IMR-90 (cell line): ENCODE measurements around the gene TARS3. TPM values are rescaled to one million over a fixed set of nuclear protein-coding genes. Genes with fewer than 3 reads are reported as not detected.

Experiments used
- ATAC-seq: fragments of 200-7000 bp; cut with Tn5 transposase; 2 replicates; pipeline ENCODE4 v1.9.1; 2020; ENCODE audit warnings: low read depth, mild to moderate bottlenecking, moderate library complexity
- BruUV-seq: library from RNA; stranded (reverse); fragments of 400-500 nt; replicated peaks from 2 replicates; lab custom pipeline; 2021; lab: Mats Ljungman, UMichigan
- CTCF ChIA-PET: fragments of 300-600 bp; formaldehyde crosslinking; extraction: SDS; loops from one replicate; lab custom pipeline; 2021; ENCODE audit warnings: antibody characterized with exemption; lab: Yijun Ruan, JAX
- POLR2A ChIA-PET: fragments of 300-600 bp; sonication (Branson Sonifier 250); formaldehyde crosslinking; loops from one replicate; lab custom pipeline; 2022; ENCODE audit warnings: antibody characterized with exemption; ENCODE audit not compliant: unreplicated experiment; lab: Charles Lee
- DNase-seq: peaks from one replicate; pipeline ENCODE4 v3.0.0; 2013
- H2AFZ ChIP-seq: replicated peaks from 2 replicates; pipeline ENCODE3; 2013; ENCODE audit warnings: low read length, mild to moderate bottlenecking; ENCODE audit not compliant: poor library complexity
- H2AK5ac ChIP-seq: 2 replicates; pipeline ENCODE4 v1.6.1; 2013; ENCODE audit warnings: low read depth, low read length, inconsistent platforms
- H2AK9ac ChIP-seq: replicated peaks from 2 replicates; pipeline ENCODE3; 2013; ENCODE audit warnings: mild to moderate bottlenecking, low read depth, low read length, moderate library complexity; ENCODE audit not compliant: poor library complexity
- H2BK120ac ChIP-seq: 2 replicates; pipeline ENCODE4 v1.6.1; 2013; ENCODE audit warnings: low read depth, low read length, inconsistent platforms
- H2BK15ac ChIP-seq: 3 replicates; pipeline ENCODE4 v1.6.1; 2013; ENCODE audit warnings: low read depth, low read length, inconsistent platforms
- H2BK20ac ChIP-seq: 2 replicates; pipeline ENCODE4 v1.6.1; 2013; ENCODE audit warnings: low read depth, mild to moderate bottlenecking, inconsistent platforms, low read length, moderate library complexity
- H2BK5ac ChIP-seq: 2 replicates; pipeline ENCODE4 v1.6.1; 2013; ENCODE audit warnings: mild to moderate bottlenecking, low read depth, low read length, inconsistent platforms; ENCODE audit not compliant: poor library complexity, severe bottlenecking
- H3K14ac ChIP-seq: replicated peaks from 2 replicates; pipeline ENCODE4 v1.6.1; 2013; ENCODE audit warnings: low read depth, low read length, inconsistent platforms
- H3K18ac ChIP-seq: 2 replicates; pipeline ENCODE4 v1.6.1; 2013; ENCODE audit warnings: low read depth, low read length, control low read depth
- H3K23ac ChIP-seq: 2 replicates; pipeline ENCODE4 v1.6.1; 2013; ENCODE audit warnings: low read depth, low read length, inconsistent platforms
- H3K27ac ChIP-seq: 2 replicates; pipeline ENCODE4 v1.5.1; 2013; ENCODE audit warnings: mild to moderate bottlenecking, control low read depth, low read length; ENCODE audit not compliant: insufficient read depth
- H3K27me3 ChIP-seq: 2 replicates; pipeline ENCODE4 v1.6.1; 2013; ENCODE audit warnings: low read length; ENCODE audit not compliant: control insufficient read depth, insufficient read depth
- H3K36me3 ChIP-seq: 2 replicates; pipeline ENCODE4 v1.6.1; 2013; ENCODE audit warnings: low read length, mixed read lengths; ENCODE audit not compliant: control insufficient read depth, insufficient read depth
- H3K4ac ChIP-seq: 2 replicates; pipeline ENCODE4 v1.6.1; 2013; ENCODE audit warnings: low read depth, low read length, inconsistent platforms
- H3K4me1 ChIP-seq: 2 replicates; pipeline ENCODE4 v1.6.1; 2013; ENCODE audit warnings: low read length, mixed read lengths; ENCODE audit not compliant: control insufficient read depth, insufficient read depth
- H3K4me2 ChIP-seq: 2 replicates; pipeline ENCODE4 v1.6.1; 2013; ENCODE audit warnings: low read depth, mild to moderate bottlenecking, control low read depth, low read length, moderate library complexity
- H3K4me3 ChIP-seq: 2 replicates; pipeline ENCODE4 v1.5.1; 2013; ENCODE audit warnings: low read depth, mild to moderate bottlenecking, control low read depth, low read length, moderate library complexity; ENCODE audit not compliant: insufficient read depth
- H3K56ac ChIP-seq: 2 replicates; pipeline ENCODE4 v1.6.1; 2013; ENCODE audit warnings: low read length, inconsistent platforms; ENCODE audit not compliant: insufficient read depth; ENCODE audit errors: extremely low read depth
- H3K79me1 ChIP-seq, 2 experiments: 2 replicates each; pipeline ENCODE4 v1.6.1; 2013; ENCODE audit warnings: low read length in 2 of 2, inconsistent platforms in 1 of 2, low read depth in 1 of 2
- H3K9ac ChIP-seq: 2 replicates; pipeline ENCODE4 v1.6.1; 2013; ENCODE audit warnings: low read depth, low read length, control low read depth
- H3K9me1 ChIP-seq: 2 replicates; pipeline ENCODE4 v1.6.1; 2013; ENCODE audit warnings: low read length, inconsistent platforms; ENCODE audit not compliant: insufficient read depth
- H3K9me3 ChIP-seq: 2 replicates; pipeline ENCODE4 v1.6.1; 2013; ENCODE audit warnings: low read length; ENCODE audit not compliant: control insufficient read depth, insufficient read depth
- H4K20me1 ChIP-seq: 2 replicates; pipeline ENCODE4 v1.6.1; 2013; ENCODE audit warnings: low read length, inconsistent platforms; ENCODE audit not compliant: insufficient read depth
- H4K5ac ChIP-seq: 2 replicates; pipeline ENCODE4 v1.6.1; 2013; ENCODE audit warnings: mild to moderate bottlenecking, low read depth, low read length, control low read depth
- H4K8ac ChIP-seq, 2 experiments: 2 replicates each; pipeline ENCODE4 v1.6.1; 2013; ENCODE audit warnings: low read depth in 2 of 2, low read length in 2 of 2, control low read depth in 1 of 2, inconsistent platforms in 1 of 2
- H4K91ac ChIP-seq: 2 replicates; pipeline ENCODE4 v1.6.1; 2013; ENCODE audit warnings: low read depth, low read length, inconsistent platforms; ENCODE audit not compliant: insufficient read depth
- BHLHE40 ChIP-seq: fragments of 150-350 bp; IDR thresholded peaks from 2 replicates; pipeline ENCODE4 v1.6.1; 2016; ENCODE audit warnings: mild to moderate bottlenecking, low read depth, low read length
- CHD1 ChIP-seq: IDR thresholded peaks from 2 replicates; pipeline ENCODE4 v1.6.1; 2012; ENCODE audit warnings: low read depth, low read length, improper control_type of control experiment
- MAZ ChIP-seq: IDR thresholded peaks from 2 replicates; pipeline ENCODE4 v1.6.1; 2012; ENCODE audit warnings: low read depth, mild to moderate bottlenecking, low read length, improper control_type of control experiment, moderate library complexity, borderline replicate concordance
- MXI1 ChIP-seq: IDR thresholded peaks from 2 replicates; pipeline ENCODE4 v1.6.1; 2012; ENCODE audit warnings: low read depth, mild to moderate bottlenecking, low read length, moderate library complexity, borderline replicate concordance
- NFE2L2 ChIP-seq: fragments of 150-350 bp; IDR thresholded peaks from 2 replicates; pipeline ENCODE4 v1.6.1; 2016; ENCODE audit warnings: low read depth, mild to moderate bottlenecking, low read length
- POLR2A ChIP-seq: IDR thresholded peaks from 2 replicates; pipeline ENCODE4 v1.6.1; 2012; ENCODE audit warnings: mild to moderate bottlenecking, low read depth, low read length
- RCOR1 ChIP-seq: IDR thresholded peaks from 2 replicates; pipeline ENCODE4 v1.6.1; 2012; ENCODE audit warnings: mild to moderate bottlenecking, low read length, improper control_type of control experiment; ENCODE audit not compliant: insufficient replicate concordance
- RFX5 ChIP-seq: IDR thresholded peaks from 2 replicates; pipeline ENCODE4 v1.8.0; 2012; ENCODE audit warnings: low read depth, mild to moderate bottlenecking, low read length, moderate library complexity
- SMC3 ChIP-seq: fragments of 150-350 bp; IDR thresholded peaks from 2 replicates; pipeline ENCODE4 v1.6.1; 2016; ENCODE audit warnings: low read depth, mild to moderate bottlenecking, antibody characterized with exemption, low read length, moderate library complexity
- WGBS, 2 experiments: methylation state at CpG; one replicate each; pipeline versions ENCODE4 v1.1.5 to v1.1.7; 2013; ENCODE audit warnings: missing lambda C conversion rate in 2 of 2; ENCODE audit not compliant: insufficient read length in 1 of 2; ENCODE audit errors: extremely low coverage in 2 of 2; 5-methylcytosine and 5-hydroxymethylcytosine counted together
- dilution Hi-C: fragments of 300-500 bp; cut with HindIII; formaldehyde crosslinking; loops from one replicate; pipeline ENCODE4 v1.14.3; 2018; ENCODE audit warnings: low sequenced_read_pairs; ENCODE audit not compliant: unreplicated experiment
- in situ Hi-C: fragments of 300-500 bp; cut with MboI; formaldehyde crosslinking; loops from 3 replicates; pipeline ENCODE4 v1.14.3; 2019; ENCODE audit warnings: low sequenced_read_pairs, inconsistent platforms, mixed read lengths
- intact Hi-C: fragments of 100-400 bp; cut with micrococcal nuclease; formaldehyde crosslinking; loops from 2 replicates; pipeline ENCODE4 v1.10.0; 2022
- polyA plus RNA-seq, 3 experiments: library from polyadenylated mRNA; depleted of rRNA; stranded (reverse); fragments of >200 nt; gene quantifications; 2 replicates each; pipeline ENCODE4 v1.2.3, GENCODE V29; 2012; ENCODE audit warnings: low replicate concordance in 1 of 3
- total RNA-seq: library from RNA; depleted of rRNA; stranded (reverse); fragments of >200 nt; gene quantifications from 2 replicates; pipeline ENCODE4 v1.2.3, GENCODE V29; 2012
- TF ChIP-seq, protein P1 (sequence below): conservative IDR thresholded peaks from 2 replicates; pipeline ENCODE4 v1.5.1; 2012; ENCODE audit warnings: mild to moderate bottlenecking, low read depth, low read length, improper control_type of control experiment
- TF ChIP-seq, protein P2 (sequence below): fragments of 150-350 bp; IDR thresholded peaks from 2 replicates; pipeline ENCODE4 v1.6.1; 2017; ENCODE audit warnings: mild to moderate bottlenecking, antibody characterized with exemption, low read length, low read depth
- TF ChIP-seq, protein P3 (sequence below): fragments of 150-350 bp; IDR thresholded peaks from 2 replicates; pipeline ENCODE4 v1.6.1; 2016; ENCODE audit warnings: low read depth, mild to moderate bottlenecking, low read length, moderate library complexity, borderline replicate concordance

The TARS3 gene
- total and polyA plus RNA-seq, 2 of the 4 experiments (the other 2 are of a cell fraction): 3.4 to 9.3 TPM

DNA sequence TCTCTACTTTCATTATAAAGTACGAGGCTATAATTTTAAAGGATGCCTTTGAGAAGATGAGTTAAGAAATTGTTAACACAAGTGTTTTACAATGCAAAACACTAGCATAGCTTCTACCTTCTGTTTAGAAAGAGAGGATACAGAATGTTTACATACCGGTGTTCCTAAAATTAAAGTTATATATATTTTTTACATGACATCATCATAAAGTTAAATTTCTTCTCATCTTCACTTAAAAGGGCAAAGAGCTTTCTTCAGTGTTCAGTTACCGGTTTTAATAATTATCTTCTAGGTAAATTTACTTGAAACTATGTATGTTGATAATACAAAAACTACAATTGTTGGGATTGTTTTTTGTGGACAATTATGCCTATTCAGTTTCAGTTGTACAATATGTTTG lies 39.4 kb downstream of the TARS3 start:
- no peak overlapping the region for H2AFZ ChIP-seq
- H3K56ac ChIP-seq: peak overlapping the region; percentile 5; the same call in 1 of the 2 replicates
- 0 out of 2 replicates have a peak overlapping the region, but pooled peaks have one; percentile 38 for H3K14ac ChIP-seq
- no peak overlapping the region for H4K5ac ChIP-seq
- H2BK15ac ChIP-seq: no peak overlapping the region
- H3K18ac ChIP-seq: no peak overlapping the region
- ChIA-PET POLR2A (no interaction called here), CTCF (no interaction called here)
- H2AK5ac ChIP-seq: no peak overlapping the region
- H4K20me1 ChIP-seq: no peaks in the 10 kb centered on the region
- dilution Hi-C loops (no loop called here), intact Hi-C loops (no loop called here), in situ Hi-C loops (no loop called here)
- no peak overlapping the region for H4K91ac ChIP-seq
- H2AK9ac ChIP-seq: no peak overlapping the region
- H4K8ac ChIP-seq: peak overlapping the region in 1 of 2 experiments; percentile 50; a peak in 1 of 4 replicates
- H3K4me3 ChIP-seq: no peak overlapping the region
- H2BK120ac ChIP-seq: peak overlapping the region; percentile 48
- ATAC-seq: peak; percentile 34
- no TSS peak for BruUV-seq
- no peak overlapping the region; the same call in 1 of the 2 replicates for H3K23ac ChIP-seq
- H3K9ac ChIP-seq: no peak overlapping the region
- peak overlapping the region; percentile 41; the same call in 1 of the 2 replicates for H2BK20ac ChIP-seq
- H3K4ac ChIP-seq: no peak overlapping the region
- peak overlapping the region; percentile 6; the same call in 1 of the 2 replicates for H3K4me2 ChIP-seq
- TF ChIP-seq, protein P1, sequence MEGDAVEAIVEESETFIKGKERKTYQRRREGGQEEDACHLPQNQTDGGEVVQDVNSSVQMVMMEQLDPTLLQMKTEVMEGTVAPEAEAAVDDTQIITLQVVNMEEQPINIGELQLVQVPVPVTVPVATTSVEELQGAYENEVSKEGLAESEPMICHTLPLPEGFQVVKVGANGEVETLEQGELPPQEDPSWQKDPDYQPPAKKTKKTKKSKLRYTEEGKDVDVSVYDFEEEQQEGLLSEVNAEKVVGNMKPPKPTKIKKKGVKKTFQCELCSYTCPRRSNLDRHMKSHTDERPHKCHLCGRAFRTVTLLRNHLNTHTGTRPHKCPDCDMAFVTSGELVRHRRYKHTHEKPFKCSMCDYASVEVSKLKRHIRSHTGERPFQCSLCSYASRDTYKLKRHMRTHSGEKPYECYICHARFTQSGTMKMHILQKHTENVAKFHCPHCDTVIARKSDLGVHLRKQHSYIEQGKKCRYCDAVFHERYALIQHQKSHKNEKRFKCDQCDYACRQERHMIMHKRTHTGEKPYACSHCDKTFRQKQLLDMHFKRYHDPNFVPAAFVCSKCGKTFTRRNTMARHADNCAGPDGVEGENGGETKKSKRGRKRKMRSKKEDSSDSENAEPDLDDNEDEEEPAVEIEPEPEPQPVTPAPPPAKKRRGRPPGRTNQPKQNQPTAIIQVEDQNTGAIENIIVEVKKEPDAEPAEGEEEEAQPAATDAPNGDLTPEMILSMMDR: no peak
- TF ChIP-seq POLR2A: no peak
- no peak for TF ChIP-seq RCOR1
- TF ChIP-seq, protein P2, sequence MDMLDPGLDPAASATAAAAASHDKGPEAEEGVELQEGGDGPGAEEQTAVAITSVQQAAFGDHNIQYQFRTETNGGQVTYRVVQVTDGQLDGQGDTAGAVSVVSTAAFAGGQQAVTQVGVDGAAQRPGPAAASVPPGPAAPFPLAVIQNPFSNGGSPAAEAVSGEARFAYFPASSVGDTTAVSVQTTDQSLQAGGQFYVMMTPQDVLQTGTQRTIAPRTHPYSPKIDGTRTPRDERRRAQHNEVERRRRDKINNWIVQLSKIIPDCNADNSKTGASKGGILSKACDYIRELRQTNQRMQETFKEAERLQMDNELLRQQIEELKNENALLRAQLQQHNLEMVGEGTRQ: no peak
- TF ChIP-seq SMC3: no peak
- no peak for TF ChIP-seq CHD1
- no peak for TF ChIP-seq RFX5
- no peak for TF ChIP-seq MAZ
- TF ChIP-seq, protein P3, sequence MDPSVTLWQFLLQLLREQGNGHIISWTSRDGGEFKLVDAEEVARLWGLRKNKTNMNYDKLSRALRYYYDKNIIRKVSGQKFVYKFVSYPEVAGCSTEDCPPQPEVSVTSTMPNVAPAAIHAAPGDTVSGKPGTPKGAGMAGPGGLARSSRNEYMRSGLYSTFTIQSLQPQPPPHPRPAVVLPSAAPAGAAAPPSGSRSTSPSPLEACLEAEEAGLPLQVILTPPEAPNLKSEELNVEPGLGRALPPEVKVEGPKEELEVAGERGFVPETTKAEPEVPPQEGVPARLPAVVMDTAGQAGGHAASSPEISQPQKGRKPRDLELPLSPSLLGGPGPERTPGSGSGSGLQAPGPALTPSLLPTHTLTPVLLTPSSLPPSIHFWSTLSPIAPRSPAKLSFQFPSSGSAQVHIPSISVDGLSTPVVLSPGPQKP: no peak
- TF ChIP-seq MXI1: no peak
- no peak for TF ChIP-seq NFE2L2
- no peak for TF ChIP-seq BHLHE40
- peaks cover 12% of the 10 kb centered on the region for H3K9me1 ChIP-seq
- H3K27ac ChIP-seq: peak overlapping the region; percentile 20; the same call in 1 of the 2 replicates
- H3K9me3 ChIP-seq: no peaks in the 10 kb centered on the region
- DNase-seq: no peak
- no CpG with 5 or more reads among the region's 3 CpGs for WGBS, 2 experiments
- peaks cover 10% of the 10 kb centered on the region for H3K4me1 ChIP-seq
- H2BK5ac ChIP-seq: peak overlapping the region; percentile 93
- H3K36me3 ChIP-seq: peaks cover 14% of the 10 kb centered on the region
- peaks cover 0 to 13% of the 10 kb centered on the region in 2 experiments; a peak in 3 of 4 replicates for H3K79me1 ChIP-seq
- no peaks in the 10 kb centered on the region for H3K27me3 ChIP-seq
